Uterus (tissue), 2 donors: Measurements from ENCODE around the gene HLA-DQA1.
A peak's percentile ranks its signal among the peaks of the same experiment; 100 is the strongest.

Experiments
- POLR2A ChIP-seq, 2 donors: fragments of 450-650 bp; IDR thresholded peaks; one replicate each; pipeline ENCODE4 v1.6.1; 2016; ENCODE audit warnings: antibody characterized with exemption in 2 of 2, mild to moderate bottlenecking in 1 of 2, moderate library complexity in 1 of 2
- TF ChIP-seq, protein P1 (sequence below), 4 experiments: fragments of 200-600 bp in 2 of 4; fragments of 450-650 bp in 2 of 4; sonication (generic) in 2 of 4; IDR thresholded peaks; one replicate each; pipeline ENCODE4 v1.5.1; 2016 to 2019; ENCODE audit warnings: antibody characterized with exemption in 4 of 4, mild to moderate bottlenecking in 2 of 4, moderate library complexity in 1 of 4

DNA sequence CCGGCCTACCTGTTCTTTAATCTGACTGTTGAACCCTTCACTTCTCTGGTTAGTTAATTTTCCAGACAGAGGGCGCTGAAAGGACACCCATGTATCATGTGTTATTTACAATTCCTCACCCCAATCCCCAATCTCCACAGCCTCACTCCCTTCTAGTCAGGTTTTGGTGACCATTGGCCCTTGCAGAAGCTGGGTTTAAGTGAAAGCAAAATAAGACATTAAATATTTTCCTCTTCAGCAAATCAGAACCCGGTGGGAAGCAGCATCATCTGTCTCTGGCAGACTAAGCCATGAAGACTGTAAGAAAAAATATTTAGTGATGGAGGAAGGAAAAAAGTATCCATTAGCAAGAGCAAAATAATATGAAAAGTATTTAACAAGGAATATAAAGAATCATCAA is 9.4 kb upstream of the HLA-DQA1 start:
- TF ChIP-seq, protein P1, sequence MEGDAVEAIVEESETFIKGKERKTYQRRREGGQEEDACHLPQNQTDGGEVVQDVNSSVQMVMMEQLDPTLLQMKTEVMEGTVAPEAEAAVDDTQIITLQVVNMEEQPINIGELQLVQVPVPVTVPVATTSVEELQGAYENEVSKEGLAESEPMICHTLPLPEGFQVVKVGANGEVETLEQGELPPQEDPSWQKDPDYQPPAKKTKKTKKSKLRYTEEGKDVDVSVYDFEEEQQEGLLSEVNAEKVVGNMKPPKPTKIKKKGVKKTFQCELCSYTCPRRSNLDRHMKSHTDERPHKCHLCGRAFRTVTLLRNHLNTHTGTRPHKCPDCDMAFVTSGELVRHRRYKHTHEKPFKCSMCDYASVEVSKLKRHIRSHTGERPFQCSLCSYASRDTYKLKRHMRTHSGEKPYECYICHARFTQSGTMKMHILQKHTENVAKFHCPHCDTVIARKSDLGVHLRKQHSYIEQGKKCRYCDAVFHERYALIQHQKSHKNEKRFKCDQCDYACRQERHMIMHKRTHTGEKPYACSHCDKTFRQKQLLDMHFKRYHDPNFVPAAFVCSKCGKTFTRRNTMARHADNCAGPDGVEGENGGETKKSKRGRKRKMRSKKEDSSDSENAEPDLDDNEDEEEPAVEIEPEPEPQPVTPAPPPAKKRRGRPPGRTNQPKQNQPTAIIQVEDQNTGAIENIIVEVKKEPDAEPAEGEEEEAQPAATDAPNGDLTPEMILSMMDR (IDR thresholded peaks at IDR 0.05): no peak
- peak in 1 of 2 donors; percentile 48 for TF ChIP-seq POLR2A (IDR thresholded peaks at IDR 0.05)
